ENCODE measurements around the gene IQCE.

DNA sequence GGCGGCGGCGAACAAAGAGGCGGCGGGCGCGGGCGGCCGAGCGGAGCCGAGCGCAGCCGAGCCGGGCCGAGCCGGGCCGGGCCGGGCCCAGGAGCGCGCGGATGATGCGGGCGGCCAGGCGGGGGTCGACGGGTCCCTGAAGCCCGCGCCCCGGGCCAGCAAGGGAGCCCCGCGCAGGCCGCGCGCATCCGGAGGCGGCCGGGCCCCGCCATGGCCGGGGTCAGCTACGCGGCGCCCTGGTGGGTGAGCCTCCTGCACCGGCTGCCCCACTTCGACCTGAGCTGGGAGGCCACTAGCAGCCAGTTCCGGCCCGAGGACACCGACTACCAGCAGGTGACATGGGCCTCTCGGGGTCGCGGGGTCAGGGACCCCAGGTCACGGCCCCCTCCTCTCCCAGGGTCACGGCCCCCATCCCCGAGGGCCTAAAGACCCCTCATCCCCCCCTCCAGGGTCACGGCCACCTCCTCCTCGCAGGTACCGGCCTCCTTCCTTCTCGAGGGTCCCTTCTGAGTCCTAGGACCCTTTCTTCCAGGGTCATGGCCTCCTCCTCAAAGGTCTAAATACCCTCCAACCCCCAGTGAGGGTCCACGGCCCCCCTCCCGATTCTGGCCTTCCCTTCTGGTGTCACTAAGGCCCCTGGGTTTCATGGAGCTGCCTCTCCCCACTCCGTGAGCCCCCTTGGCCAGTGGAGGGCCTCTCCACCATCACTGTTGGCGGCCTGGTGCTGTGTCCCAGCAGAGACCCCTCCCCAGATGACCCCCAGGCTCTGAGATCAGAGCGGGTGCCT lies 73.4 kb downstream of the IQCE start, which contains the start of gene TTYH3:
- no peak for TF ChIP-seq CTCF (IDR thresholded peaks at IDR 0.05)
- no peak for TF ChIP-seq POLR2A (IDR thresholded peaks at IDR 0.05)
